DND-41 (cell line): ENCODE data around the gene SRPK2.
"Not testable (repeated sequence)": the region's sequence is repeated elsewhere in the genome, so short reads cannot be mapped to it uniquely, and the experiment has no call there.

Experiments
- EZH2 ChIP-seq: IDR thresholded peaks from 3 replicates; pipeline ENCODE4 v1.6.1; 2012; ENCODE audit warnings: borderline replicate concordance, low read depth, mild to moderate bottlenecking, moderate library complexity, low read length, inconsistent platforms; ENCODE audit not compliant: severe bottlenecking
- TF ChIP-seq, protein P1 (sequence below): IDR thresholded peaks from 2 replicates; pipeline ENCODE4 v1.5.1; 2012; ENCODE audit warnings: borderline replicate concordance, low read length, moderate library complexity, mild to moderate bottlenecking; ENCODE audit not compliant: poor library complexity, severe bottlenecking; ENCODE audit errors: extremely low read depth

DNA sequence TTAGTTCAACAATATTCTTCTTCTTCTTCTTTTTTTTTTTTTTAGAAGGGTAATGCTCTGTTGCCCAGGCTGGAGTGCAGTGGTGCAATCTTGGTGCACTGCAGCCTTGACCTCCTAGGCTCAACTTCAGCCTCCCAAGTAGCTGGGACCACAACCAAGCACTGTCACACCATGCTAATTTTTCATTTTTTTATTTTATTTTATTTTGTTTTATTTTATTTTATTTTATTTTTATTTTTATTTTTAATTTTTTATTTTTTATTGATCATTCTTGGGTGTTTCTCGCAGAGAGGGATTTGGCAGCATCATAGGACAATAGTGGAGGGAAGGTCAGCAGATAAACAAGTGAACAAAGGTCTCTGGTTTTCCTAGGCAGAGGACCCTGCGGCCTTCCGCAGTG lies 21.1 kb upstream of the SRPK2 start:
- not testable (repeated sequence) for TF ChIP-seq EZH2
- TF ChIP-seq, protein P1, sequence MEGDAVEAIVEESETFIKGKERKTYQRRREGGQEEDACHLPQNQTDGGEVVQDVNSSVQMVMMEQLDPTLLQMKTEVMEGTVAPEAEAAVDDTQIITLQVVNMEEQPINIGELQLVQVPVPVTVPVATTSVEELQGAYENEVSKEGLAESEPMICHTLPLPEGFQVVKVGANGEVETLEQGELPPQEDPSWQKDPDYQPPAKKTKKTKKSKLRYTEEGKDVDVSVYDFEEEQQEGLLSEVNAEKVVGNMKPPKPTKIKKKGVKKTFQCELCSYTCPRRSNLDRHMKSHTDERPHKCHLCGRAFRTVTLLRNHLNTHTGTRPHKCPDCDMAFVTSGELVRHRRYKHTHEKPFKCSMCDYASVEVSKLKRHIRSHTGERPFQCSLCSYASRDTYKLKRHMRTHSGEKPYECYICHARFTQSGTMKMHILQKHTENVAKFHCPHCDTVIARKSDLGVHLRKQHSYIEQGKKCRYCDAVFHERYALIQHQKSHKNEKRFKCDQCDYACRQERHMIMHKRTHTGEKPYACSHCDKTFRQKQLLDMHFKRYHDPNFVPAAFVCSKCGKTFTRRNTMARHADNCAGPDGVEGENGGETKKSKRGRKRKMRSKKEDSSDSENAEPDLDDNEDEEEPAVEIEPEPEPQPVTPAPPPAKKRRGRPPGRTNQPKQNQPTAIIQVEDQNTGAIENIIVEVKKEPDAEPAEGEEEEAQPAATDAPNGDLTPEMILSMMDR: not testable (repeated sequence)
